Fibroblast of mammary gland (primary cell): Measurements from ENCODE around the gene OSBPL10.

Experiments
- DNase-seq: peaks from one replicate; pipeline ENCODE4 v3.0.0-alpha.2; 2010; ENCODE audit warnings: low read depth
- H3K4me3 ChIP-seq: 2 replicates; pipeline ENCODE4 v1.5.1; 2011; ENCODE audit warnings: low read depth, mild to moderate bottlenecking, low read length, moderate library complexity; ENCODE audit not compliant: control insufficient read depth
- CTCF ChIP-seq: conservative IDR thresholded peaks from 2 replicates; pipeline ENCODE4 v1.5.1; 2011; ENCODE audit warnings: low read depth, low read length, inconsistent platforms; ENCODE audit not compliant: control insufficient read depth, insufficient read depth

The OSBPL10 gene

GRCh38 chr3:31942446-31942845, 38.6 kb downstream of the OSBPL10 start:
- H3K4me3 ChIP-seq: no peak overlapping the region
- no peak for DNase-seq
- no peak for TF ChIP-seq CTCF

GRCh38 chr3:31937225-31937624, 43.8 kb downstream of the OSBPL10 start:
- no peak for TF ChIP-seq CTCF
- DNase-seq: no peak
- no peak overlapping the region for H3K4me3 ChIP-seq

- DNase-seq: no peak
- H3K4me3 ChIP-seq: no peak overlapping the region
- TF ChIP-seq CTCF: no peak
Observed at GRCh38 chr3:31936420-31937060, 44.5 kb downstream of the OSBPL10 start.

- TF ChIP-seq CTCF: no peak
Observed at GRCh38 chr3:31934866-31935265, 46.2 kb downstream of the OSBPL10 start.

GRCh38 chr3:31934018-31934417, 47.0 kb downstream of the OSBPL10 start:
- no peak overlapping the region for H3K4me3 ChIP-seq
- TF ChIP-seq CTCF: no peak
- DNase-seq: no peak

More at GRCh38 chr3:31934866-31935265, 46.2 kb downstream of the OSBPL10 start:
- DNase-seq: no peak
- H3K4me3 ChIP-seq: no peak overlapping the region

- no peak for TF ChIP-seq CTCF
- no peak overlapping the region for H3K4me3 ChIP-seq
- DNase-seq: no peak
Observed at GRCh38 chr3:31932990-31933389, 48.1 kb downstream of the OSBPL10 start.
